Embryonic facial prominence (tissue), 1 donor: Measurements from ENCODE around the gene SHROOM3.

ENCODE experiments used
- DNase-seq: peaks from one replicate; pipeline ENCODE4 v3.0.0-alpha.2; 2016; ENCODE audit errors: extremely low spot score

Gene SHROOM3

DNA sequence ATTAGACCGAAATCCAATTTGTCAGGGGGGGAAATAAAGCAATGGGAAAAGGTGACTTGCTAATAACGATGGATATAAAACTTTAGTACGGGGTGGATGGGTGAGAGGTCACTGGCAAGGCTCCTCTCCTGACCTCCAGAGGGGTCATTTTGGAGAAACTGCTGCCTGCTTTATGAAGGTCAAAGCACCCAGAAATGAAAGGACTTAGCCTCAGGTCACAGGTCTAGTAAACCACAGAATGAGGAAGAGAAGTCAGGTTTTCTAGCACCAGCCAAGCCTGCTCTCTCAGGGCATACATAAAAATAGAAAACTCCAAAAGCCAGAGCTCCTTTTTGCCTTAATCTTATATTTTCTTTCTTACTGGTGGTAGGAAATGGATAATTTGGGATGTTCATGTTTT, 134.2 kb downstream of the SHROOM3 start:
- no peak for DNase-seq

DNA sequence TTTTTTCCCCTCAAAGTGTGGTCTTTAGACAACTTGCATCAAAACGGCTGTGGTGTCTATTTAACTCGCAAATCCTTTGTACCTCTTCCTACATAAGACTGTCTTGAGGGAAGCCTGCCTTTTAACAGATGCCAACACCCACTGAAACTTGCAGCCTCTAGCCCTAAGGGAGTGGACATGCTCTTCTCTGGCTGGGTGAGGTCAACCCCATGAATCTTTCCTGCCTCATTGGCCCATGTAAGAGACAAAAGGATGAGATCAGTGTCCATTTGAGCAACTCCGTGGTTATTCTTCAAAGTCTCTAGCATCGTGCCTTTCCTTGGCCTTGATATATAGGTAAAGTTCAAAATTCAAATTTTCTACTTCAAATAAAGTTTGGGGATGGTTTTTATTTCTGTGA, 134.7 kb downstream of the SHROOM3 start:
- no peak for DNase-seq

DNA sequence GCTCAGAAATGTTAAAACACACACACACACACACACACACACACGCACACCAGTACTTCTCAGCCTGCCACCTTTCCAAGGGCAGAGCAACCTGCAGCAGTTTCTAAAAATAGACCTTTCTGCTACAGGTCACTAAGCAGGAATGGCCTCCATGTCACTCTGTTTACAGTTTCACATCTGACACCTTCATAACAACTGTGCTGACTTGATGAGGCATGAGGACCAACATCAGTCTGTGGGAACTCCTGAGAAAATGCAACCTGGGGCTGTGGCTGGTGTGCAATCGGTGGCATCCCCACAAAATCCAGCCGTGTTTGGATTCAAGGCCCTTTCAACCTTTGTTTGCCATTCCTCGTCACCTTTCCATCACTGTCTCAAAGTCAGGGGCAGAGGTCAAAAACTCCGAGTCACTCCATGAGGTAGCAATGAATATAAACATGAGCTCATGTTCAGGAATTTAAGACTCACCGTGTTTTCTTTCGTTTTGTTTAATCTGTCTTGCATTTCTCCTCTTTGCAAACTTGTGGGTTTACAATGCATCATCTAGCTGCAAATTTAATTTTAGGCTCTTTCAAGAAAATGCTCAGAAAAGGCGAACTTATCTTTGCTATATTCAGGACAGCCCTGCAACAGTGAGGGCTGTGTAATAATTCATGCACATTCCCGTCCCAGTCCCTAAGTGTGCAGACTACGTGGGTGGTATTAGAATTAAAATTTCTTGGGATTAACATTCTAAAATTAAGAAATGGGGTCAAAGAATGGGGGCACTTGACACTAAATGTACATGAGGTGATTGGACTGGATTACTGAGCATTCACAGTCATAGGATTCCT, 135.3 kb downstream of the SHROOM3 start:
- no peak for DNase-seq

DNA sequence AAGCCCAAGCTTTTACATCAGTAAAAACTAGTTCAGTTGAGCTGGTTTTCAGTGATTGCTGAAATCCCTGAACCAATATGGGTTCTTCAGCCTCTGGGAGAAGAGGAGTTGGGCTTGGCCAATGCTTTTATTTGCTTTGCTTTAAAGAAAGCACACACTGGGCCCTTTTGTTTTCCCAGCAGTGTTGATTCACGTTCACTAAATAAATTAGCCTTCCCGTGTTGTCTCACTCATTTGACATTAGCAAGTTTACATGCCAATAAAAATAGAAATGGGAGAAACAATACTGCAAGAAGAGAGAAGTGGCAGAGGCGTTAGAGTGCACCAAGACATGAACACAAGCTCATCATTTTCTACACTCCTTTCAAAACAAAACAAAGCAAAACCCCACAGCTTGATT, 136.2 kb downstream of the SHROOM3 start:
- no peak for DNase-seq

DNA sequence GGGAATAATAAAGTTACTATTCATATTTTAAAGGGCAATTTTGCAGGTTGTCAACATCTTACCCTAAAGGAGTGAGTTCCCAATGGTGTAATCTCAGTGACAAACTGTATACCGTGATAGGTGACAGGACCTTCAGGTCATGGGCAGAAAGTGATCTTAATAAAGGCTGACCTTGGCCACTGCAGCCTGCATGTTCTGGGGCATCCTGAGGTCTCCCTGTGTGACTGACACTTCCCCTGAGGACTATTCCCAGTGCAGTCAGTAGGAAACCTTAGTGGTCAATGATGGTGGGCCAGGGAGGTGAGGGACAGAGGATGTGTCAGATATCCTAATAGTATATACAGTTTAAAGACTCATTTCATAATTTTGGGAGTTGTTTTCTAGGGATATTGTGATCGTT, 137.2 kb downstream of the SHROOM3 start:
- no peak for DNase-seq

DNA sequence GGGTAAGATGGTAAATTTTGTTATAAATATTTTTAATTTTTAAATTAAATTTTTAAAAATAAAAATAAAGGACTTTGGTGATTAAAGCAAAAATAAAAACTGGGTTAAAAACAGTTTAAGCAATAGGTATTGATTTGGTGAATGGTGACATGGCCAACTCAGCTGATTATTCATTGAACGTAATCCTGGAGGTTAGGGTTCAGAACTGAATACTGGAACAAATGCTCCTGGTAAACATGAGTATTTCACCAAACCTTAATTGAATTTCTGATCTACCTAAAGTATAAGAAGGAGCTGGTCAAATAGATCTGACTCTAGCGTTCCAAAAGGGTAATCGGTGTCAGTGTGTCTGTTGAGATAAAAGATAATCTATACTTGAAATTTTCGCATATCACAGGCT, 141.8 kb downstream of the SHROOM3 start:
- DNase-seq = no peak

DNA sequence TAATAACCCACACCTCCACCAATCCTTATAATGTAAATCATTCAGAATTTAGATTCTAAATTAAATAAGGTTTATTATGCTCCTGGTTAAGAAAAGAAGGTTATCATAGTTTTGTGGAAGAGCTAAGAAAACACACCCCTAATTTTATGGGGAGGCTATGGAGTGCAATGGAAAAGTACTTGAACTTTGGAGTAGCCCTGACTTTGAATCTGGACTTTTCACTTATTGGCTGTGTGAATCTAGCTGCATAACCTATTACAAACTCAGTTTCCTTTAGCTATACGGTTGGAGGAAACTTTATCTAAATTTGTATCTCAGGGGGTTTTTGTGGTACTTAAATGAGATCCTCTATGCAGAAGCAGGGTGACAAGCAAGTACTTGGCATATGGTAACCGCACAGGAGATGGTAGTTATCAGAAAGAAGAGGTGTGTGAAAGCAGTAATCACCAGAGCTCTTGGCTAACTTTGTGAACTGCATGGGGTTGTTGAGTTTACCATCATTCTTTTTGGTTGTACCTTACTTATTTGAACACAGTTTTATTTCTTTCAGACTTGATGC, 143.1 kb downstream of the SHROOM3 start:
- DNase-seq = no peak

DNA sequence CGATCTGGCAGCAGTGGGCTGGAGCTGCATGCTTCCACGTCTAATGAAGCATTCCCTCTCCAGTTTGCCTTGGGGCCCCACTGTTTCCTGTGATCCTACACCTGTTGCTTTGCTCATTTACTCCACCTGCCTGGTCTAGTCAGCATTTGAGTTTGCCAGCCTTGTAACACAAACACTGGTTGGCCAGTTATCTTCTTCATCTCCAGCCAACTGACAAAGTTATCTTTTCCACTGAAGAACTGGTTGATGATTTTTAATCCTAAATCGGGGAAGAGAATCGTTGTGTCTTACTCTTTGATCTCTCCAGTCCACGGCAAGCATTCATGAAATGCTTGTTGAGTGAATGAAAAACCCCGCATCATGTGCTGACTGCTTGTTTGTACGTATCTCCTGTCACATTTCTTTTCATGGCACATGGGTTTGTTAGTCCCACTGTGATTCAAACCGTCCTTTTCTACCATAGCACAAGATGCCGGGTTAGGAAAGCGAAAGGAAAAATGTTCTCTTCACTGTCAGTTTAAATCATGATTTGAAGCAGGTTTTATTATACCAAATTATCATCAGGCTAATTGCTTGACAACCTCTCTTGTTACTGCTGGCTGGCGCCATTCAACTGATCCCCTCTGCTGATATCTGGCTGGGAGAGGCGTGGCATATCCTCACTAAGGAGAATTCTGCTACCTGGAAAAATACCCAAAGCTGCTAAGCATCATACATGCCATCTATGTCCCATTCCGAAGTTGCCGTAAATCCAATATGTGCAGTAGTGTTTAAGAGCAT, 144.8 kb downstream of the SHROOM3 start:
- no peak for DNase-seq

DNA sequence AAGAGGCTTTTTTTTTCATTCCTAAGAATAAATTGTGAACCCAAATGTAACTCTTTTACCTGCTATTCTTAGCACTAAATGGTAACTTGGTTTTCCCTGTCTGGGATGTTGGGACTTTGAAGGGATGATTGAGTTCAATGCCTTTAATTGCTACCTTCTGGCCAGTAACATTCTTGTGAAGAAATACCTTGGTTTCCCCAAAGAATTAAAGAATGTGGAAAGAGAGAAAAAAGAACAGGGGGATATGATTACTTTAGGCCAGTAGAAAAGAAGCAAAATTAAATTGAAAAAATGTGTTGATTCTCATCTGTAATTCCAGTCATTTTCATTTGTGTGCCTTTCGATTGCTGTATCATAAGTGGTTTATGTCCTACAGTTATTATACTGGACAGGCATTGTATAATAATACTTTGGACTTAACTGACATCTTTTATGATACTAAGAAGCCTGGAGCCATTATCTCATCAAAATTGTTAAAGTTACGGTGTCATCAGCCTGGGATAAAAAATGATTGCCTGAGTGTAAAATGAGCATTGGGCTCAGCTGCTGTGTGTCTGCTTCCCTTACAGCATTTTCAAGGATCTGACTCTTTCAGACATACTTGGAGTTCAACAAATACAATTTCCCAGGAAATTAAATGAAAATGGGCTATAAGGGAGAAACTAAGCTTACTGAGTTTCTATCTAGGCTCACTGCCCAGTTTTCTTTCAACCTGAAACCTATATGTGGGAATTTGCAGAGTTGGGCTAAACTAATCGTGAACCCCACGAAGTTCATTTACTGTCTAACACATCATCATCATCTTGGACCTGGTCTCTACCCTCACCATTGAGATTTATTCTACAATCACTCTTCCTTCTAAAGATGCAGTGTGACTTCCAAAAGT, 146.3 kb downstream of the SHROOM3 start:
- peak; percentile 50 for DNase-seq

DNA sequence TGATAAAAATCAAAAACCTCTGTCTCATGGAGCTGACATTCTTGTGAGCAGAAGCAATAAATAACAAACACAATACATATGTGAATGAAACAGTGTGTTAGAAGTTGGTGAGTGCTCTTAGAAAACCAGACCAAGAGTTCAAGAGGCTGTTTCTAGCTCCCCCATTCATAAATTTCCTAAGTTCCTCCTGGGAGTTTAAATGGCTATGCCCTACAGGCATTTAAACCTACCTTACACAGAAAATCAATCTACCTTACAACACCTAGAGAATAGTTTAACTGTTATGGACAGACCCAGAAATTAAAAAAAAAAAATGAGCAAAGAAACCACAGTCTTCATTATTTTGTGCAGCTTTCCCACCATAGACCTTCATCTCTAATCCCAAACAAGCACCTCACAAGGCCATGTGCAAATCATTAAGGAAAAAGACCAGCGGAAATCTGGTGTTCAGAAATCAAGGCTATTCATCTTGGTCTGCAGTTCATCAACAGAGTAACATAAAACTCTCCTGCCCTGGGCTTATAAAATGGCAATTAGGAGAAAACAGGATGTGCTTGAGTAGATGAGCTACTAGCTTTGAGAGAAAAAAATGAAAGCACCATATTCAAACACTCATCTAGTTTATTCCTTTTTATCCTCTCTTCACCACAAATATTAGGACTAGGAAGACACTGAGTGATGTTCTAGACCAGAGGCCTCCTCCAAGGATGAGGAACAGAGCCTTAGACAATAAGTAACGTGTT, 147.2 kb downstream of the SHROOM3 start:
- no peak for DNase-seq

DNA sequence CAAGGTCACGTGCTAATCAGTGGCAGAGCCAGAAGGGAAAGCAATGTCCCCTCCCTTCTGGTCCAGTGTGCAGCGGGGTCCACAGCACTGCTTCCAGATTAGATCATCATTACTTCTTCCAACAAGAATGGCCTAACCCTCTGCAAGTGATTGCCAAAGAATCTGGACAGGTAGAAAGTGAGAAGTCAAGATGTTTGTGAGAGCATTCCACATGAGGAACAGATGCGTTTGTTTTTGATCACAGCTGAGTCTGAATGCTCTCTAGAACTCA, 147.7 kb downstream of the SHROOM3 start:
- DNase-seq = no peak

DNA sequence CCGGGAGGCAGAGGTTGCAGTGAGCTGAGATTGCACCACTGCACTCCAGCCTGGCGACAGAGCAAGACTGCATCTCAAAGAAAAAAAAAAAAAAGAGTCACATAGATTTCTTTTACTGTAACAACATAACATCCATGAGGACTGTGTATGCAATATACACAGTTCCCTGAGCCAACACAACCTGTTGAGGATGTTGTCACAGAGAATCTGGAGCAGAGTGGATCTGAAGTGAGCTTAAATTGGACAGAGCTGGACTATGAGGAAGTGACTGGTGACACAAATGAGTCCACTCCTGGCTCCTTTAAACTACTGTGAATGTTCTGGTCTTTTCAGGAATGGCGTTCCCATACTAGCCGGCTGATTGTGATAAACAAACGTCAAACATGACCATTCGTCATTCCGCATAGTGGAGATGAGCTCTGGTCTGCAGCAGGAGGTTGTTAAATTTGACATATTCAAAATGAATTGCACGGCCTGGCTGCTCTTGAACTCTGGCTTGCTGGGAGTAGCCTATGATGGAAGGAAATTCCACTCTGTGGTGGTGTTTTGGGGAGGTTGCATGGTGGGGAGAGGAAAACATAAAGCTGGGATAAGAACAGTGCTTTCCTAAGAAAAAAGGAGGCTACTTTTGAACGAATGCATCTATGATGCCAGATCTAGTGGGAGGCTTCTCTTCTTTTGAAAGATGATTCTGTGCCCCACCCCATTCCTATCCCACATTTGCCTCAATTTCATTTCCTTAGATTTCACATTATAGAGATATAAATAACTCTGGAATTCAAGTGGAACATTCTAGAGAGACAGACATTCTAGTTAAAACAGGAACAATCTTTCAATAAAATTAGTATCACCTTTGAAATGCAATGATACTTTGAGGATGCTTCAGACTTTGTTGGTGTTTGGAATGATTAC, 149.5 kb downstream of the SHROOM3 start:
- no peak for DNase-seq

DNA sequence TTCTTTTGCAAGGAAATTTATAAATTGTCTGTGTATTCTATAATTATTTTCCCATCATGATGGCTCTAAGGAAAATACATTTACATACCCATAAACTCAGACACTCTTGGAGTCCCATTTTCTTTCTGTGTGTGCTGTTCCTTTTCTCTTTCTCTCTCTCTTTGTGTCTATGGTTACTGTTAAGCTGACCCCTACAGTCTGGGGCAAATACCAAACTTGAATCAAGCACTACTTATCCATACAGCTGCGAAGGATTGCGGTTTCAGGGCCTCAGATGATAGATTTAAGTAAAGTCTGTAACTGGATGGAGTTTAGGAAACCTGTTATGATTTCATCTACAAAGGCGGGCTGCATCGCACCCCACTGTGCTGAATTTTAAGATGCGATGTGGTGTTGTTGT, 150.2 kb downstream of the SHROOM3 start:
- no peak for DNase-seq

DNA sequence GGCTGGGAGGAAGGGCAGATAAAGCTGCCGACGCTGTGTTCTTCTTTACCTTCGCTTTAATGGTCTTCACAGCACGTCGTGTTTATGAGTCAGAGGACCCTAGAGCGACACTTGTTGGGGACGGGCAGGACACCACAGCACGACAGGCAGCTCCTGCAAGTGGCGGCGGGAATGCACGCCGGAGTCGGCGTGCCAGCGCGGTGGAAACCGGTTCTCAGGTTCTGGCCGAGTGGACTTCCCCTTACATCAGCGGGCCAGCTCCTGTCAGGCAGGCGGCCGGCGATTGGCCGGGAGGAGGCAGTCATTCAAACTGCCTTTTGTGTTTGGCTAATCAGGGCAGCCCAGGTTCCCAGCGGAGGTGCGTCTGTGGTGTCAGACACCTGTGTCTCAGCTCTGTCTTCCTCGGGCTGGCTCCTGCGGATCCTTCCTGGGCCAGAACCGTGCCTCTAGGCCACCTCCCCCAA, 150.9 kb downstream of the SHROOM3 start:
- DNase-seq = no peak

DNA sequence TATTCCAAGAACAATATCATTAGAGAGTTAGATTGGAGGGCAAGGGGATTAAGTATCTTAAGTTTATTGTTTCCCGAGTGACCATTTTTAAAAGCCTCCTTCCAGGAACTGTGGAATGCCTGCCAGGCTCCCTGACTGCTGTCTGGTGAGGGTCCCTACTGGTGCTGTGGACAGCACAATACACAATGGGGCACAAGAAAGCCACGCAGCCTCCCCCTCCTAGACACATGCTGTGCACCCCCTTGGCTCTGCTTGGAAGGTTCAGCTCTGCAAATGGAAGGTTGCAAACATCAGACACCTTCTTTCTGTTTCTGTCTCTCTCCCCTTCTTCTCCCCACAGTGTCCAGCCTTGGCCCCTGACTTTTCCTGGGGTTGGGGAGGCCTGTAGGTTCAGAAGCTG, 153.2 kb downstream of the SHROOM3 start:
- DNase-seq = no peak

DNA sequence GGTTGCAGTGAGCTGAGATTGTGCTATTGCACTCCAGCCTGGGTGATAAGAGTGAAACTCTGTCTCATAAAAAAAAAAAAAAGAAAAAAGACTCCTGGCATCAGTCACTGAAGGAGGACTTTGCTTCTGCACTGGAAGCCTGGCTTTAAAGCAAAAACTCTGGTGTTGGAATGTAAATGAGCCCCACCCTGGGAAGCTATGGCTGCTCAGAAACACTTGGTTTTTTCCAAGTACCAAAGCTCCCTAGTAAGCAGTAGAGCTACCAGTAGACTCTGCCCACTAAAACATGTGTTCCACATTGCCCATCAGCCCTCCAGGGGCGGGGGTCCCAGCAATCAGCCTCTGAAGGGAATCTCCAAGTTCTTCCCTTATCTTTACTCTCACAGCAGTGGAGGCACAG, 154.4 kb downstream of the SHROOM3 start:
- no peak for DNase-seq

DNA sequence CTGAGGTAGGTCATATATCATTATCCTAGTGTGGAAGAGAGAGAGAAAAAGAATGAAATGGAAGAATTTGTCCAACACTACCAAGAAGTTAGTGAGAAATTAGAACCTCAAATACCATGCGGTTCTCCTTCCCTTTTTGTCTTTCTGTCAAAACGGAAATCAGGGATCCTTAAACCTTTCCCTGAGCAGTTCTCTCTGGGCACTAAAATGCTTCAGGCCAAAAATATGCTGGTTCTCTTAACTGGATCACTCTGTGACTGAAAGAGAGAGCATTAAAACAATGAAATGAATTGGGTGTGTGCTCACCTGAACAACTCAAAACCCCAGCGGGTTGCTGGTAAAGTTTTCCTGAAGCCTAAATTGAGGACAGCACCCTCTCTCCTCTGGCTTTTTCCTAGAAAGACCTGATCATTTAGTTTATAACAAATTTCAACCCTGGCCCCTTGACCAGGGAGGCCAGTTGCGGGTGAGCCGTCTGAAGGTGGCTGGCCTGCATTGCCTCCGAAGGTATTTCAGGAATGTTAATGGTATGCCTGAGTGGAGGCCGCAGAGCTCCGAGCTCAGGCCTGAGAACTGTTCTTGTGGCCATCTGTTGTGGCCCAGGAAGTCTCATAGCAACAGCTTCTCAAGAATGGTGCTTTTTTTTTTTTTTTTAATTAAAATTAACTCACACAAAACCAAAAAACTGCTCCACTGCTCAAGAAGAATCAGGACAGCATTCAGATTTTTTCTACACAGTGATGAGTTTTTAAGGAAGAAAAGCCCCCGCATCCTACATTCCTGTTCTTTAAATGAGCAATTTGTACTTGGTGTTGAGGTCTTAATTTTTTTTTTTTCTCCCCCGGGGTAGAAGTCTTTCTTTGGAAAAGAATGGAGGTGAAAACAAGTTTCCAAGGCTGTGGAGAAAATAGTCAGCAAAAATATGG, 155.1 kb downstream of the SHROOM3 start:
- no peak for DNase-seq

DNA sequence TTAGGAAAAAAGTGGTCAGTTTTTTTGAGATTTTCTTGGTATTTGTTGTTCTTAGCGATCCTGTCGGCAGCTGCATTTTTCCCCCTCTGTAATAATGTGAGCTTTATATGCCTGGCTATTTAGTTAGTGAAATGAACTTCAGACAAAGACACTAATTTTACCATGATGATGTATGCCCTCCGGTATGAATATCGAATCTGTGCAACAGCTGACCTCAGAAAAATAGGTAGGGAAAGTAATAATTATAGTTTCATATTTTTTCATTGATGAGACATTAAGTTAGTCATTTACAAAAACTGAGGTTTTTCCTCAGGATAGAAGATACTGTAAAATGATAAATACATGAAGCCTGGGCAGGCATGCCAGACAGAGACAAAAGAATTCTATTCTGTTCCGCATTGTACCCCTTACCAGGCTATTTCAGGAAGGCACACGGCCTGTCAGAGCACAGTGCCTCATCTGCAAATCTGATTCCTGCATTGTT, 155.8 kb downstream of the SHROOM3 start:
- DNase-seq = no peak

DNA sequence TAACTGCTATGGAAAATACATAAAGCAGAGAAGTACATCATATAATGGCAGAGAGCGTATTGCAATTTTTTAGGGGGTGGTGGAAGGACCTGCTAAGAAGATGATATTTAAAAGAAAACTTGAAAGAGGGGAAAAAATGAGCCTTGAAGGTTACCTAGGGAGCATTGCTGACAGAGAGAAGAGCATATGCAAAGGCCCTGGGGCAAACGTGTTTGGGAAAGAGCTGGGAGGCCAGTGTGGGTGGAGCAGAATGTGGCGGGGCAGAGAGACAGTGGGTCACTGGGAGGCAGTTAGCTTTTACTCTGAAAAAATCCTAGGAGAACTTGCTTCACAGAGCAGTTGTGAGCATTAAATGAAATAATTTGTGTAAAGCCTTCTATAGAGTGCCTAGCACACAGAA, 157.0 kb downstream of the SHROOM3 start:
- DNase-seq = no peak
